KOPT-K1 (cell line): ENCODE measurements around the gene OAF.

Source experiments
- H3K27ac ChIP-seq: fragments of 200-600 bp; sonication (generic); 2 replicates; pipeline ENCODE4 v1.5.1; 2016; ENCODE audit warnings: antibody characterized with exemption, mild to moderate bottlenecking, low read depth, low read length; ENCODE audit not compliant: poor library complexity, severe bottlenecking
- H3K36me3 ChIP-seq: fragments of 200-600 bp; sonication (generic); 2 replicates; pipeline ENCODE4 v1.5.1; 2017; ENCODE audit warnings: antibody characterized with exemption, mild to moderate bottlenecking, low read length, moderate library complexity; ENCODE audit not compliant: insufficient read depth
- H3K9me3 ChIP-seq: fragments of 200-600 bp; sonication (generic); 2 replicates; pipeline ENCODE4 v1.5.1; 2017; ENCODE audit warnings: antibody characterized with exemption, low read length, mild to moderate bottlenecking; ENCODE audit not compliant: insufficient read depth, poor library complexity, severe bottlenecking

Gene OAF

GRCh38 chr11:120221115-120221752 is 10.4 kb downstream of the OAF start:
- H3K36me3 ChIP-seq, result no peaks in the 10 kb centered on the region
- no peak overlapping the region for H3K27ac ChIP-seq
- H3K9me3 ChIP-seq, result no peaks in the 10 kb centered on the region

GRCh38 chr11:120222916-120223315 is 12.1 kb downstream of the OAF start:
- H3K36me3 ChIP-seq, result no peaks in the 10 kb centered on the region
- H3K9me3 ChIP-seq, result no peaks in the 10 kb centered on the region

GRCh38 chr11:120223793-120224192 is 13.0 kb downstream of the OAF start:
- Histone ChIP-seq H3K27ac (no peak overlapping the region), H3K9me3 (no peaks in the 10 kb centered on the region), H3K36me3 (no peaks in the 10 kb centered on the region)

More at GRCh38 chr11:120222916-120223315, 12.1 kb downstream of the OAF start:
- H3K27ac ChIP-seq, result no peak overlapping the region

GRCh38 chr11:120224361-120224760 is 13.5 kb downstream of the OAF start:
- no peaks in the 10 kb centered on the region for H3K36me3 ChIP-seq
- no peaks in the 10 kb centered on the region for H3K9me3 ChIP-seq
- no peak overlapping the region for H3K27ac ChIP-seq

GRCh38 chr11:120224972-120225909 is 14.4 kb downstream of the OAF start:
- no peaks in the 10 kb centered on the region for H3K9me3 ChIP-seq
- H3K27ac ChIP-seq, result no peak overlapping the region
- no peaks in the 10 kb centered on the region for H3K36me3 ChIP-seq

GRCh38 chr11:120226242-120226641 is 15.4 kb downstream of the OAF start:
- Histone ChIP-seq H3K27ac (no peak overlapping the region), H3K36me3 (no peaks in the 10 kb centered on the region), H3K9me3 (no peaks in the 10 kb centered on the region)

GRCh38 chr11:120226714-120227113 is 15.9 kb downstream of the OAF start:
- Histone ChIP-seq H3K9me3 (no peaks in the 10 kb centered on the region), H3K36me3 (no peaks in the 10 kb centered on the region), H3K27ac (no peak overlapping the region)

- no peaks in the 10 kb centered on the region for H3K36me3 ChIP-seq
- H3K27ac ChIP-seq, result no peak overlapping the region
- no peaks in the 10 kb centered on the region for H3K9me3 ChIP-seq
Observed at GRCh38 chr11:120227228-120227852, 16.5 kb downstream of the OAF start.

- Histone ChIP-seq H3K36me3 (no peaks in the 10 kb centered on the region), H3K27ac (no peak overlapping the region), H3K9me3 (peaks cover 6% of the 10 kb centered on the region)
Observed at GRCh38 chr11:120228794-120229384, 18.1 kb downstream of the OAF start.

- no peak overlapping the region for H3K27ac ChIP-seq
- no peaks in the 10 kb centered on the region for H3K36me3 ChIP-seq
- H3K9me3 ChIP-seq, result peaks cover 6% of the 10 kb centered on the region
Observed at GRCh38 chr11:120229451-120230424, 18.9 kb downstream of the OAF start.

GRCh38 chr11:120230433-120231071 is 19.7 kb downstream of the OAF start:
- Histone ChIP-seq H3K36me3 (no peaks in the 10 kb centered on the region), H3K9me3 (peaks cover 6% of the 10 kb centered on the region), H3K27ac (no peak overlapping the region)

- no peaks in the 10 kb centered on the region for H3K36me3 ChIP-seq
- no peak overlapping the region for H3K27ac ChIP-seq
- peaks cover 6% of the 10 kb centered on the region for H3K9me3 ChIP-seq
Observed at GRCh38 chr11:120231963-120232362, 21.1 kb downstream of the OAF start.

- Histone ChIP-seq H3K36me3 (no peaks in the 10 kb centered on the region), H3K9me3 (peaks cover 6% of the 10 kb centered on the region), H3K27ac (no peak overlapping the region)
Observed at GRCh38 chr11:120233207-120233803, 22.5 kb downstream of the OAF start.
